ENCODE results near the gene AUNIP. TPM values are rescaled to one million over a fixed set of nuclear protein-coding genes. Genes with fewer than 3 reads are reported as not detected.

The AUNIP gene
- total and polyA plus RNA-seq, 7 donors = 0.05 to 0.47 (median 0.13) TPM; not detected in 2

DNA sequence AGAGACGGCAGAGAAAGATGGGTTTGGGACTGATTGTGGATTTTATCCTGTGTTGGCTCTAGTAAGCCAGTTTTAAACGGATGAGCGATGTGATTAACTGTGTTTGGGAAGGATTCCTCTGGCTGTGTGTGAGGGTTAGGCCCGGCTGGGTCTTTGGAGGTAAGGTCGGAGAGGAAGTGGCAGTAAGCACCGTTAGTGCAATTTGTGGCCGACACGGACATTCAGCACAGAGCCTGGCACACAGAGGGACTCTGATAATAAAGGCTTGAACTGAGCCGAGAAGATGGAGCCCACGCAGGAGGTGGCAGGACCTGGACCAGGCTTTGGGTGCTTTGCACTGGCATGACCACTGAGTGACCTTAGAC lies 38.2 kb downstream of the AUNIP start:
- Histone ChIP-seq H3K27ac (peak overlapping the region; percentile 92), H3K9me3 (no peaks in the 10 kb centered on the region), H3K36me3 (ENCODE audit: insufficient read depth in 1 of 2, low read depth in 1 of 2) (peaks cover 0 to 21% of the 10 kb centered on the region in 2 donors), H3K4me3 (peak overlapping the region; percentile 73), H3K27me3 (ENCODE audit: insufficient read depth in 3 of 3, low read length in 2 of 3) (no peaks in the 10 kb centered on the region), H3K4me1 (peaks cover 31% of the 10 kb centered on the region)
- intact Hi-C loops (cut with DNase I) = loop anchor here in 1 of 2 donors (10.0 kb wide), 1 partner anchor 174 kb away; the partner anchor contains the start of gene PAFAH2
- DNase-seq = no peak
- TF ChIP-seq, protein P1, sequence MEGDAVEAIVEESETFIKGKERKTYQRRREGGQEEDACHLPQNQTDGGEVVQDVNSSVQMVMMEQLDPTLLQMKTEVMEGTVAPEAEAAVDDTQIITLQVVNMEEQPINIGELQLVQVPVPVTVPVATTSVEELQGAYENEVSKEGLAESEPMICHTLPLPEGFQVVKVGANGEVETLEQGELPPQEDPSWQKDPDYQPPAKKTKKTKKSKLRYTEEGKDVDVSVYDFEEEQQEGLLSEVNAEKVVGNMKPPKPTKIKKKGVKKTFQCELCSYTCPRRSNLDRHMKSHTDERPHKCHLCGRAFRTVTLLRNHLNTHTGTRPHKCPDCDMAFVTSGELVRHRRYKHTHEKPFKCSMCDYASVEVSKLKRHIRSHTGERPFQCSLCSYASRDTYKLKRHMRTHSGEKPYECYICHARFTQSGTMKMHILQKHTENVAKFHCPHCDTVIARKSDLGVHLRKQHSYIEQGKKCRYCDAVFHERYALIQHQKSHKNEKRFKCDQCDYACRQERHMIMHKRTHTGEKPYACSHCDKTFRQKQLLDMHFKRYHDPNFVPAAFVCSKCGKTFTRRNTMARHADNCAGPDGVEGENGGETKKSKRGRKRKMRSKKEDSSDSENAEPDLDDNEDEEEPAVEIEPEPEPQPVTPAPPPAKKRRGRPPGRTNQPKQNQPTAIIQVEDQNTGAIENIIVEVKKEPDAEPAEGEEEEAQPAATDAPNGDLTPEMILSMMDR (IDR thresholded peaks at IDR 0.05) = no peak
- WGBS, 3 donors = 17 to 32% (median 18%) methylated on average over 10 of the region's 10 CpGs
- no peak for ATAC-seq

DNA sequence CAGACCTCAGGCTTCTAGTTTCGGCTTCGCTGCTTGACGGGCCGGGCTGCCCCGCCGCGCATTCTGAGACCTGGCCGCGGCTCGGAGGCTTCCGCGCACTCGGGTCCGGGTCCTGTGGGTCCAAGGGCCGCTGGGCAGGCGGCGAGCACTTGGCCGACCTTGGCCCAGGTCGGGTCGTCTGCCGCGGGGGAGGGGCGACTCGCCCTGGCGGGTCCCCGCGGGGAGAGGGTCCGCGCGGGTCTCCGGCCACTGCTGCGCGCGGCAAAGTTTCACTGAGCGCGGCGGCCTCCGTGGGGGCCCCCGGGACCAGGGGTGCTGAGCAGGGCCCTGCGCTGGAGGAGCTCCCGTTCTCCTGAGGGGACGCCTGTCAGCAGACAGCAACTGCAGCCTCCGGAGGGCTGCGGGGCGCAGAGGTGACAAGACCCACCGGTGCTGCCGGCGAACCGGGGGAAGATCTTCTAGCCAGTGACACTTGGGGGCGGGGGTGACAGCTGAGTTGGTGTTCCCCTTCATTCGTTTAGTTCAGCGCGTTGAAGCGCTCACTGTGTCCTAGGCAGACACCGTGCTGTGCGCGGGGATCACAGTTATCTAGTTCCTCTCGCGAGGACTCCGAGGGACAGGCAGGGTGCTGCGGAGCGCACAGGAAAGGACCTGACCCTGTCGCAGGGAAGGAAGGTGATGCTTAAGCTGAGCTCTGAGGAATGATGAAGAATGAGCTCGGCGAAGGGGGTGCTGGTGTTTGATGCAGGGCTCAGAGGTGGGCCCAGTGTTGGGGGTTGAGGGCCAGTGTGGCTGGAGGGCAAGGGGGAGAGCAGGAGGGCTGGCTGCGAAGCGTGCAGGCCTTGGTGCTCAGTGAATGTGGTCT lies 38.8 kb downstream of the AUNIP start:
- peak; percentile 36 to 68 for DNase-seq
- H3K4me1 ChIP-seq = peaks cover 31% of the 10 kb centered on the region
- peak overlapping the region; percentile 92 for H3K27ac ChIP-seq
- no peaks in the 10 kb centered on the region for H3K27me3 ChIP-seq (ENCODE audit: insufficient read depth in 3 of 3, low read length in 2 of 3)
- peak; percentile 43 to 64 (median 46) for ATAC-seq
- 1% methylated on average over 54 to 67 of the region's 67 CpGs for WGBS, 3 donors
- intact Hi-C loops (cut with DNase I) = loop anchor here in 1 of 2 donors (10.0 kb wide), 1 partner anchor 174 kb away; the partner anchor contains the start of gene PAFAH2
- TF ChIP-seq, protein P1 (IDR thresholded peaks at IDR 0.05) = no peak
- peak overlapping the region; percentile 73 for H3K4me3 ChIP-seq
- H3K9me3 ChIP-seq = no peaks in the 10 kb centered on the region
- peaks cover 0 to 23% of the 10 kb centered on the region in 2 donors for H3K36me3 ChIP-seq (ENCODE audit: insufficient read depth in 1 of 2, low read depth in 1 of 2)

DNA sequence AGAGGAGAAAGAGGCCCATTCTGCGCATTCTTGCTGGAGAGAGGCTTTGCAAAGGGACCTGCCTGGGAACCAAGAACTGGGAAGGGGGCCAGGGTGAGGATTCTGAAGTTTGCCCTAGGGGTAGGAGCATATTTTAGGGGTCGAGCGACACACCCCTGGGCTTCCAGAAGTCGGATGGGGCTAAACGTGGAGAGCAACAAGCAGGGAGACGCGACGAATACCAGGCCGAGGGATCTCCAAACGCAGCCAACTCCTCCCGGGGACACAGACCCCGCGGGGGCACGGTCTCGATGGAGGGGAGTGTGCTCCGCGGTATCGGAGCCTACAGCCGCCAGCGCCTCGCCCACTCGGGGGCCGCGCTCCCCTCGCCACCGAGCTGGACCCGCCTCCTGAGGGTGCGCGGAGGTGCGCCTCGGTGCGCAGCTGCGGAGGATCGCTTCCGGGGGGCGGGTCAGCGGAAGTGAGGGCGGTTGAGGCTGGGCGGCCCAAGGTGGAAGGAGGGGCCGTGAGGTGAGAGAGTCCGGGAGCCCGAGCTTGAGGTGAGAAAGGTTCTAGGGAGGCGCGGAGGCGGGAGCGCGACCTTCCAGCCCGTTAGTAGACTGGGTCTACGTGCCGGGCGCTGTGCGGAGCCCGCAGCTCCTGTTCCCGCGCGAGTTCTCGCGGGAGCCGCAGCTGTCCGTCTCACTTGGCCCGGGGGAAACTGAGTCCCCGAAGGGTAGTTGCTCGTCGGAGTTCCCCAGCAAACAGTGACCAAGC lies 39.6 kb downstream of the AUNIP start, which contains the start of gene MTFR1L:
Gene MTFR1L (plus strand): TSS at position 464 of the 756 bp plus-strand sequence. CDS start 3,151 bp downstream, outside the sequence.
- peaks cover 31% of the 10 kb centered on the region for H3K4me1 ChIP-seq
- H3K36me3 ChIP-seq (ENCODE audit: insufficient read depth in 1 of 2, low read depth in 1 of 2) = peaks cover 0 to 31% of the 10 kb centered on the region in 2 donors
- intact Hi-C loops (cut with DNase I) = loop anchor here in 1 of 2 donors (10.0 kb wide), 1 partner anchor 175 kb away; the partner anchor contains the start of gene PAFAH2
- 1% methylated on average over 52 to 64 of the region's 64 CpGs for WGBS, 3 donors
- peak within 1 kb of the TSS; percentile 92 for H3K27ac ChIP-seq
- ATAC-seq (peak; percentile 86 to 93 (median 89)), DNase-seq (peak; percentile 87 to 92)
- TF ChIP-seq, protein P1 (IDR thresholded peaks at IDR 0.05) = no peak
- peak within 1 kb of the TSS; percentile 73 for H3K4me3 ChIP-seq
- H3K9me3 ChIP-seq = no peaks in the 10 kb centered on the region
- H3K27me3 ChIP-seq (ENCODE audit: insufficient read depth in 3 of 3, low read length in 2 of 3) = no peaks in the 10 kb centered on the region

DNA sequence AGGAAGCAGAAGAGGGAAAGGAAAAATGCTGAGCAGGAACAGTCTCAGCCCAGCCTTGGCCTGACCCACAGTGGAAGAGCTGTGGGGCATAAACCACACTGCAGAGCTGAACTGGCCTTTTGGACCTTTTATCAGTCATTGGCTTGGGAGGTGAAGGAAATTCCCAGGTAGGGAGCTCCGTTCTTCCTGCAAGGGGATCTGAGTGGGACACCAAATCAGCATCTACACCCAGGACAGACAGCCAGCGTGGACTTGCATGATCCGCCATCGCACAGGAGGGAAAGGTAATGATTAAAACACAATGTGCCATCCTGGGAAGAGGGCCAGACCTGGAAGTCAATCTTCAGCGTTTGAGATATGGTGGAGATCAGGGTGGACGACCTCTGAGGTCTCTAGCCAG lies 40.7 kb downstream of the AUNIP start:
- ATAC-seq (no peak), DNase-seq (no peak)
- intact Hi-C loops (cut with DNase I) = no loop called here
- Histone ChIP-seq H3K4me3 (peak overlapping the region; percentile 73), H3K4me1 (peaks cover 31% of the 10 kb centered on the region), H3K36me3 (ENCODE audit: insufficient read depth in 1 of 2, low read depth in 1 of 2) (peaks cover 0 to 37% of the 10 kb centered on the region in 2 donors), H3K9me3 (no peaks in the 10 kb centered on the region), H3K27me3 (ENCODE audit: insufficient read depth in 3 of 3, low read length in 2 of 3) (no peaks in the 10 kb centered on the region), H3K27ac (peak overlapping the region; percentile 92)
- TF ChIP-seq, protein P1 (IDR thresholded peaks at IDR 0.05) = no peak
- 41 to 56% (median 52%) methylated on average over 6 of the region's 6 CpGs for WGBS, 3 donors
